GM18505 (cell line): Measurements from ENCODE around the gene JKAMP.

ENCODE experiments used
- ATAC-seq: cut with Tn5 transposase; IDR thresholded peaks from one replicate; pipeline ENCODE4 v1.9.1; 2021; ENCODE audit not compliant: unreplicated experiment
- POLR2A ChIP-seq: IDR thresholded peaks from 4 replicates; pipeline ENCODE4 v1.6.1; 2011; ENCODE audit warnings: borderline replicate concordance; ENCODE audit not compliant: insufficient read depth, insufficient read length; ENCODE audit errors: extremely low read depth

Gene JKAMP

GRCh38 chr14:59463787-59464485 is 20.4 kb upstream of the JKAMP start:
- peak; percentile 43 for ATAC-seq
- no peak for TF ChIP-seq POLR2A

- peak; percentile 67 for ATAC-seq
Observed at GRCh38 chr14:59464486-59465315, 19.6 kb upstream of the JKAMP start.

GRCh38 chr14:59465316-59466135 is 18.8 kb upstream of the JKAMP start, which contains the start of gene GPR135:
GPR135 (minus strand) TSS chr14:59465380; CDS start chr14:59465226, 154 bp downstream.
- peak; percentile 29 for ATAC-seq
- no peak for TF ChIP-seq POLR2A

More at GRCh38 chr14:59464486-59465315, 19.6 kb upstream of the JKAMP start:
- TF ChIP-seq POLR2A = no peak

DNA sequence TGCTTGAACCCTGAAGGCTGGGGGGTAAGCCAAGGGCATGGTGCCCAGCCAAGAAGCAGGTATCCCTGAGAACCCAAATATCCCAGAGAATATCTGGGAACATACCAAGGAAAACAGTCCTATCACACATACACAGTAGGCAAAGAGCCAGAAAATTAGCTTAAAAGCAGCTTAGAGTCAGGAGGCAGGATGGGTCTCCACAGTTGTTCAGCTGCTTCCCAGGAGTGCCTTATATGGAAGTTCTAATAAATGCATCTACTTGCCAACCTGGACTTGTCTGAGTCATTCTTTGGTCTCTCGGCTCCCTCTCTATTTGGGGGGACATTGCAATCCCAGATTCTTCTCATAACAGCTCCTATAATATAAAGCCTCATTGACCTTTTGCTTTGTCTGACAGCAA is 10.1 kb upstream of the JKAMP start:
- no peak for ATAC-seq
- no peak for TF ChIP-seq POLR2A

GRCh38 chr14:59475709-59476108 is 8.6 kb upstream of the JKAMP start:
- TF ChIP-seq POLR2A = no peak

GRCh38 chr14:59478540-59478939 is 5.8 kb upstream of the JKAMP start:
- no peak for ATAC-seq
- no peak for TF ChIP-seq POLR2A

More at GRCh38 chr14:59475709-59476108, 8.6 kb upstream of the JKAMP start:
- no peak for ATAC-seq

DNA sequence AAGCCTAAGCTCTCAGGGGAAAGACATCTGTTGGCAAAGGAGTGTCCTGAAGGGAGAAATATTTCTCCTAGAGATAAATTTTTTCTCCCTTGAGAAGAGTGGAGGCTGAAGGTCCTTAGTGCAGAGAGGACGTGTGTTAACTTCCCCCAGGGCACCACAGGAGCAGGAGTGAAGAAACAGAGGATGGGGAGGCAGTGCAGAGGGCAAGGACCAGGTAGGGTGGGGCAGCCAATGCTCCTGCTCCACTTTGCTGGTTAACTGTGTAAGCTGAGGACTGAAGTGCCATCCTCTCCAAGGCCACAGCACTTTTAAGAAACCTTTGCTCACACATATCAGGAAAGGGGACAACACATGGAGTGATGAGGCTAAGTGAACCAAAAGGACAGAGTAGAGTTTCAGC is 4.2 kb upstream of the JKAMP start:
- TF ChIP-seq POLR2A = no peak
- ATAC-seq = no peak

DNA sequence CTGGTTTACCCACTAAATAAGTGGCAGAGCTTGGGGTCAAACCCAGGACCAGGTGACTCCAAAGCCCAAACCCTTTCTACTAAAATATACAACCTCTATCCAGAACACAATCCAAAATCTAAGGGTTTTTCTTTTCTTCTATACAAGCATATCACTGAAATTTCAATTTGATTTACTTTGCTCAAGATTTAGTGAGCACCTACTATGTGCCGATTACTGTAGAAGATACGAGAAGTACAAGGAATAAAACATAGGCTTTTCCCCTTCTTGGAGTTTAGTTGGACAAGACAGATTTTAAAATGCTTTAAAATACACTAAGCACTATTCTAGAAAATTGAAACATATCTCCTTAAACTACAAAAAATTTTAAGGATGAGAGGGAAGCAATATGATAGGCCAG is 2.9 kb upstream of the JKAMP start:
- ATAC-seq = no peak
- TF ChIP-seq POLR2A = no peak

DNA sequence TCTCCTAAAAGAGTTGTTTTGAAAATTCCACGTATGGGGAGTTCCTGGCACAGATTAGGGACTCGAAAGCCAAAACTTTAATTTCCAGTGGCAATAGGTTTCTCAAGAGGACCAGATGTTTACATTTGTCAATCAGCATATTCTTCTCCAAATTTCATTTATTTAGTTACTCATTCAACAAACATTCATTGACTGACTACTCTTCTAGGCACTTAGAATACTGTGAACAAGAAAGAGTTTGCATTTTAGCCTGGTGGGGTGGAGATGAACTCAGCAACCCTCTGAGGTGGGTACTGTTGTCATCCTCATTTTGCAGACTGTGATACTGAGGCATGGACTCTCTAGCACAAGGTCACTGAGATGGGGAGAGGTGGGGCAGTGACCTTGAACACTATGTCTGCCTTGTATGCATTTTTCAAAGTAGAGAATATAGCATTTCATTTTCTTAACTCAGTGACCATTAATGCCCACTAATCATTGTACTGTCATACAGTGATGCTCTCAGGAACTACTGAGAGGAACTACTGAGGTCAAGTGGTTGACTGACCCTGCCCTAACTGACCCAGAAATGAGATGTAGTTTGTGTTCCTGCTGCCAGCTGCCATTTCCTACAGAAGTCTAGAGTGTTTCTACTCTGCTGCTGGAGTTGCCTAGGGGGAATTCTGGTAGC is 2.3 kb upstream of the JKAMP start:
- ATAC-seq = no peak
- TF ChIP-seq POLR2A = no peak

- TF ChIP-seq POLR2A = no peak
- no peak for ATAC-seq
Observed at GRCh38 chr14:59482541-59483331, 1.6 kb upstream of the JKAMP start.

DNA sequence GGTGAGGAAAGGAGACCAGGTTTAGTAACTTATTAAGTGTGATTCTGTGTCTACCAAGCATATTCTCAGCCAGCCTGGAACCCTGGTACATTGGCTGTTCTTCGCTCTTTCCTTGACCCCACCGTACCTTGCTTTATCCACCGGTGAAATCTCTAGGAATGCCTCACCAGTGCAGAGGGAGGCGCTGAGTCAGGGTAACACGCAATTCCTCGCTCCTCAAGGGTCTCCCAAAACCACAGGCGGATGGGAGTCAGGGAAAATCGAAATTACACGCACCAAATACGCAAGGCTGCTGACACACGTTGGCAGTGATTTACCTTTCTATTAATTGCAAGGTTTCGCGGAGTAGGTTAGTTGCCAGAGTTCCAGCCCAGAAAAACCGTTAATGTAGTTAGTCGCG is 954 bp upstream of the JKAMP start:
- no peak for ATAC-seq
- TF ChIP-seq POLR2A = no peak

- peak; percentile 48 for ATAC-seq
- no peak for TF ChIP-seq POLR2A
Observed at GRCh38 chr14:59484639-59485175, 390 bp downstream of the JKAMP start.
